HPDE6-E6E7 (cell line): ENCODE data around the gene FGGY.
A peak's percentile ranks its signal among the peaks of the same experiment; 100 is the strongest.
"Not testable (repeated sequence)": the region's sequence is repeated elsewhere in the genome, so short reads cannot be mapped to it uniquely, and the experiment has no call there.

Source experiments
- DNase-seq: peaks from one replicate; pipeline ENCODE4 v3.0.0; 2011; ENCODE audit warnings: missing footprints; ENCODE audit errors: extremely low spot score

FGGY gene

GRCh38 chr1:59482986-59483385 is 186.1 kb downstream of the FGGY start:
- DNase-seq: no peak

- peak; percentile 57 for DNase-seq
Measured at GRCh38 chr1:59484096-59484495, 187.2 kb downstream of the FGGY start.

- DNase-seq: no peak
Measured at GRCh38 chr1:59485171-59485570, 188.3 kb downstream of the FGGY start.

- DNase-seq: no peak
Measured at GRCh38 chr1:59485949-59486348, 189.1 kb downstream of the FGGY start.

GRCh38 chr1:59486615-59487014 is 189.7 kb downstream of the FGGY start:
- no peak for DNase-seq

- DNase-seq: peak; percentile 67
Measured at GRCh38 chr1:59487335-59488031, 190.6 kb downstream of the FGGY start.

- DNase-seq: no peak
Measured at GRCh38 chr1:59492500-59492899, 195.6 kb downstream of the FGGY start.

- DNase-seq: no peak
Measured at GRCh38 chr1:59494145-59494833, 197.4 kb downstream of the FGGY start.

- not testable (repeated sequence) for DNase-seq
Measured at GRCh38 chr1:59496156-59496555, 199.3 kb downstream of the FGGY start.

GRCh38 chr1:59497616-59498015 is 200.7 kb downstream of the FGGY start:
- no peak for DNase-seq

- no peak for DNase-seq
Measured at GRCh38 chr1:59498640-59499039, 201.7 kb downstream of the FGGY start.

GRCh38 chr1:59499273-59499942 is 202.5 kb downstream of the FGGY start:
- peak; percentile 42 for DNase-seq

- no peak for DNase-seq
Measured at GRCh38 chr1:59499943-59500569, 203.2 kb downstream of the FGGY start.

- DNase-seq: no peak
Measured at GRCh38 chr1:59500950-59501742, 204.3 kb downstream of the FGGY start.

GRCh38 chr1:59502009-59502691 is 205.3 kb downstream of the FGGY start:
- no peak for DNase-seq

GRCh38 chr1:59504276-59504675 is 207.4 kb downstream of the FGGY start:
- DNase-seq: no peak

- no peak for DNase-seq
Measured at GRCh38 chr1:59505596-59506028, 208.7 kb downstream of the FGGY start.

- no peak for DNase-seq
Measured at GRCh38 chr1:59506952-59507351, 210.1 kb downstream of the FGGY start.

GRCh38 chr1:59509341-59509875 is 212.5 kb downstream of the FGGY start:
- no peak for DNase-seq

- no peak for DNase-seq
Measured at GRCh38 chr1:59510249-59510648, 213.4 kb downstream of the FGGY start.
